ENCODE measurements around the gene IFNAR2.
"Not testable (repeated sequence)": the region's sequence is repeated elsewhere in the genome, so short reads cannot be mapped to it uniquely, and the experiment has no call there.

The IFNAR2 gene

DNA sequence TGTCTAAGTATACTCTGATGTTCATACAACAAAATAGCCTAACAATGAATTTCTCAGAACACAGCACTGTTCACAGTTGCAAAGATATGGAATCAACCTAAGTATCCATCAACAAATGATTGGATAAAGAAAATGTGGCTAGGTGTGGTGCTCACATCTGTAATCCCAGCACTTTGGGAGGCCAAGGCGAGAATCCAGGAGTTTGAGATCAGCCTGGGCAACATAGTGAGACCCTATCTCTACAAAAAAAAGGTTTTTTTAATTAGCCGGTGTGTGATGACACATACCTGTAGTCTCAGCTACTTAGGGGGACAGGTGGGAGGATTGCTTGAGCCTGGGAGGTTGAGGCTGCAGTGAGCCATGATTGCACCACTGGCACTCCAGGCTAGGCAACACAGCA lies 10.7 kb downstream of the IFNAR2 start:
- FAIRE-seq: no peak
- no peak for DNase-seq (ENCODE audit: insufficient read length, low spot score)

DNA sequence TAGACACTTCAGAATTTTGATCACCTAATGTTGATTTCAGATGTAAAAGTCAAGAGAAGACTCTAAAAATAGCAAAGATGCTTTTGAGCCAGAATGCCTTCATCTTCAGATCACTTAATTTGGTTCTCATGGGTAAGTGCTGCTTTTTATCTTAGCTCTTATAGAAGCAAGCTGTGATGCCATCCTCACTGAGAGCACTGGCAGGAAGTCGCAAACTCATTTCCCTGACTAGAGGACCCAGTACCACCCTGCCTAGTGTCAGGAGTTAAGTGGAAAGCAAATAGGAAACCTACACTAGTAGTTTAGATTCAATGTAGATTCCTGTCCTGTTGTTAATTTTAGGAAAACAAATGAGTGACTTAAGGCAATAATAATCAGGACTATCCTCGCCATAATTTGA lies 12.1 kb downstream of the IFNAR2 start:
- DNase-seq (ENCODE audit: insufficient read length, low spot score) (no peak), FAIRE-seq (no peak)

DNA sequence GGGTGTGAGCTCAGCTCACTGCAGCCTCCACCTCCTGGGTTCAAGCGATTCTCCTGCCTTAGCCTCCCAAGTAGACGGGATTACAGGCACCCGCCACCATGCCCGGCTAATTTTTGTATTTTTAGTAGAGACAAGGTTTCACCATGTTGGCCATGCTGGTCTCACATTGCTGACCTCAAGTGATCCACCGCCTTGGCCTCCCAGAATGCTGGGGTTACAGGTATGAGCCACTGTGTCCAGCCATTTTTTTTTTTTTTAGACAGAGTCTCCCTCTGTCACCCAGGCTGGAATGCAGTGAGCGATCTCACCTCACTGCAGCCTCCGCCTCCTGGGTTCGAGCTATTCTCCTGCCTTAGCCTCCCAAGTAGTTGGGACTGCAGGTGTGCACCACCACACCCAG lies 13.1 kb downstream of the IFNAR2 start:
- FAIRE-seq; DNase-seq (ENCODE audit: insufficient read length, low spot score): not testable (repeated sequence)

DNA sequence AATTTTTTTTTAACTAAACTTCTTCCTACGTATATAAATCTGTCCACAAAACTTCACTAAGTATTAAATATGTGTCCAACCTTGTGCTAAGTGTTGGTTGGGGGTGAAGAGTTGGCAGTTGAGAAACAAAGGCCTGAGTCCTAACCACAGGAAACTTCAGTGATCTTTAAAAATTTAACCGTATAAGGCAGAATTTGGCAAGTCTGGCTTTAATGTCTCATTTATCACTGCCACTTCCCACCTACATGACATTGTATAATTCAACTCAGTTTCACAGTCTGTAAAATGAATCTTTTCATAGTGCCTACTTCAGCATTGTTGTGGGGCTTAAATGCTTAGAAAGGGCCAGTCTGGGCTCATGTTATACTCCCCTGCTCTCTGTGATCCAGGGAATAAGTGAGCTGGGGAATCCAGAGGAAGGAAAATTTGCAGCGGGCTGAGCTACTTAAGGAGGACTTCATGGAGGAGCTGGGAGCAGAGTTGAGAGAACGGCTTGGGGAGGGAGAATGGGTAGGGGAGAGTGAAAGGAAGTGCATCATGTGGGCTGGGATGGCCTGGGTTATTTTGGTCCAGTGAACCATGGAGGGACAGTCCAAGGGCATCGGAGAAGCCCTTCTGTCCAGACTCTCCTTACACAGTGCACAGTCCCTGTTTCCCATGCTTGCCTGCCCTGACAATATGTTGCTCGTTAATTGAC lies 14.5 kb downstream of the IFNAR2 start:
- DNase-seq (ENCODE audit: insufficient read length, low spot score): no peak
- no peak for FAIRE-seq

DNA sequence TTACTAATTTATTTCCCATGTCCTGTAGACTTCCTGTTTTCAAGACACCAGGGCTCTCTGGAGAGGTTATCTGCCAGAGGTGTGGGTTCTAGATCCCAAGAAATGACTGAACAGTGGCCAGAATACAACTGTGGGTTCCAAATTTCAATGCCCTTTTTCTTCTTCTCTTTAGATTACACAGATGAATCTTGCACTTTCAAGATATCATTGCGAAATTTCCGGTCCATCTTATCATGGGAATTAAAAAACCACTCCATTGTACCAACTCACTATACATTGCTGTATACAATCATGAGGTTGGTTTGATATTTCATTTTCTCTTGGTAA lies 15.0 kb downstream of the IFNAR2 start:
- FAIRE-seq (no peak), DNase-seq (ENCODE audit: insufficient read length, low spot score) (no peak)

DNA sequence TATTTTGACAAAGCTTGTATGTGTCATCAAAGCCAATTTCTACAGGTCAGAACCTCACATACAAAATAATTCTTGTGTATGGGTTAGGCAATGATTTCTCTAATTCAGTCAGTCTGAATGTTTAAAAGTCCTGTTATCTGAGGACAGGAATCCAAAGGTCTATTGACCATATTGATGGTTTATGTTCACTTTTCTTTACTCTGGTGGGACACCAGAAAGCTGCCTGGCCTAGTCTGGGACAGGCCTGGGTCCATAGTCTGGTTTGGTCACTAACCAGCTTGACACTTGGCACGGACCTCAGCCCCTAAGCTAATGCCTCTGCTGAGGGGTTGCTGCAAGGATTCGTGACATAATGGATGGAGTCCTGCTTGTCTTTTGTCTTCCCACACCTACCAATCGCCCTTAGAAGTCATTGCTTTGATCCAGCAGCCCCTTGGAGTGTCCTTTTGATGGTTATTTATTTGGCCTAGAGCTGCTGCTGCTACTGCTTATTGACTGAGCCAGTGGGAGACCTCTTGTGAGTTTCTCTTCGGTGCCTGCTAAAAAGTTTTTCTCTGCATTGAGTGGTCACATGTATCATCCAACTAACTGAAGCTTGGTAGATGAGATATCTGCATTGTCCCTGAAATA lies 15.7 kb downstream of the IFNAR2 start:
- no peak for DNase-seq (ENCODE audit: insufficient read length, low spot score)
- no peak for FAIRE-seq

DNA sequence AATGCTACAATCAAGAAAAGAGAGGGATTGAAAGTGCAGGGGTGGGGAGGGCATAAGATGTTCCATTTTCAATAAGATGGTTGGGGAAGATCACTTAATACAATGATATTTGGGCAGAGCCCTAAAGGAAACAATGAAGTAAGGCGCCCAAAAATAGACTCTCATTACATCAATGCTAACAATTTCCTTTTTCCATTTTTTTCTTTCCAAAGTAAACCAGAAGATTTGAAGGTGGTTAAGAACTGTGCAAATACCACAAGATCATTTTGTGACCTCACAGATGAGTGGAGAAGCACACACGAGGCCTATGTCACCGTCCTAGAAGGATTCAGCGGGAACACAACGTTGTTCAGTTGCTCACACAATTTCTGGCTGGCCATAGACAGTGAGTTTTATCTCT lies 16.8 kb downstream of the IFNAR2 start:
- no peak for DNase-seq (ENCODE audit: insufficient read length, low spot score)
- FAIRE-seq: no peak

DNA sequence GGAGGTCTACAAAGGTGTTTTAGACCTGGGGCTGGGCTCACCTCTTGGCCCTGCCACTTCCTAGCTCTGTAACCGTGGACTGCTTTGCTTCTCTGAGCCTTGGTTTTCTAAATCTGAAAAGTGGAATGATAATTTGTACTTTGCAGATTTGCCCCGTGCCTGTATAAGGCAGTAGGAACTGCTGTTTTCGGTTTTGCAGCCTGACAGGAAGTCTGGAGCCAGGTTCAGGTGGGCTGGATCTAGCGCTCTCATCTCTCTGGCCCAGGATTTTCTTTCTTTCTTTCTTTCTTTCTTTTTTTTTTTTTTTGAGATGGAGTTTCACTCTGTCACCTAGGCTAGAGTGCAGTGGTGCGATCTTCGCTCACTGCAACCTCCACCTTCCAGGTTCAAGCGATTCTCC lies 17.2 kb downstream of the IFNAR2 start:
- no peak for DNase-seq (ENCODE audit: insufficient read length, low spot score)
- FAIRE-seq: no peak

DNA sequence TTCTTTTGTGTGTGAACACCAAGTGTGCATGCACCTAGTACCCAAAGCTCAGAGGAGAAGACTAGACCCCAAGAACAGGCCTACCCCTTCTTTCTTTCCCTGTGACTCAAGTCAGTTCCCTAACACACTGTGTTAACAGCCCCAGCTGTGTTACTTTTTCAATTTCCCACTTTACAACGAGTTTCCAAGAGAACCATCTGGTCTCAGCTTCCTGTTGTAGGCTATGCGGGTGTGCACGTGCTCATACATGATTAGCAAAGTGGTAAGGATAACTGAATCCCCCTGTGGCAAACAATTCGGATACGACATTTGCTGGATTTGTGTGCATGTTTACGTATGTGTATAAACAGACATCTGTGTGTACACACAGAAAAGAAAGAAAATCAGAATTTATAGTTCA lies 17.9 kb downstream of the IFNAR2 start:
- no peak for FAIRE-seq
- no peak for DNase-seq (ENCODE audit: insufficient read length, low spot score)

DNA sequence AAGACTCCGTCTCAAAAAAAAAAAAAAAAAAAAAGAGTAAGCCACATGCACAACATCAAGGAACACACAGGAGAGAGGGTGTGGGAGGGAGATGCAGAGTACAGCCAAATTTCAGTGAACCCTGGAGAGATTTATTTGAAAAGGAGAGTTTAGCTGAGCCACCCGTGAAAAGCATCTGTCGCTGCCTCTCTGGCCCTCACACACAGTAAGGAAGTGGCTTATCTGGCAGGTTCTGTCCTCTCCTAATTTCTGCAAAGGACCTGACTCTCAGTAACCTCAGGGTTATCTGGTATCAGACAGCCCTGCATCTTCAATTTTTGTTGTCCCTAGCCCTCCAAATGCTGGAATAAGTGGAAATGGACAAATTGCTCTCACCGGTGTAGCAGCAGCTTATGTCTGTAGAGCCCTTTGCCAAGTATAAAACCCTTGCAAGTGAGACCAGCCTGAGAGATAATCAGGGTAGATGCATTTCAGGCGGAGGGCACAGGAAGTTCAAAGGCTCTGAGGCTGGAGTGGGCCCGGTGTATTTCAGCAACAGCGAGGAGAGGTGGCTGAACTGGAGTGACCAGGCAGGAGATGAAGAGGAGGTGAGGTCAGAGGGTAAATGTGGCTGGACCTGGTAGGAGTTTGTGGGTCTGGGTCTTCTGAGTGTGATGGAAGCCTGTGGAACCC lies 19.7 kb downstream of the IFNAR2 start:
- DNase-seq (ENCODE audit: insufficient read length, low spot score) (no peak), FAIRE-seq (no peak)

DNA sequence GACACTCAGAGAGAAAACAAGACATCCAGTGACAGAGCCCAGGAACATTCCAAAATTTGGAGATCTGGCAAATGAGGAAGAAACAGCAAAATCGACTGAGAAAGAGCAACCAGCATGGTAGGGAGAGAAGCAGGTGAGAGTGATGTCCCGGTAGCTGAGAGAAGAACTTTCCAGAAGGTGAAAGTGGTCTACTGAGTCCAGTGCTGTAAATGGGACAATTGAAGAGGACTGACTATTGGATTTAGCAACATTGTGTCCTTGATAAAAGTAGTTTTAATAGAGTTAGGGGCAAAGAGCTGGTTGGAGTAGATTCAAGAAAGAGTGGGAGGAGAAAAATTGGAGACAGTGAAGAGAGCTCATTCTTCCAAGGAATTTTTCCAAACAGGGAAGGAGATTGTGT lies 21.4 kb downstream of the IFNAR2 start:
- no peak for FAIRE-seq
- no peak for DNase-seq (ENCODE audit: insufficient read length, low spot score)

DNA sequence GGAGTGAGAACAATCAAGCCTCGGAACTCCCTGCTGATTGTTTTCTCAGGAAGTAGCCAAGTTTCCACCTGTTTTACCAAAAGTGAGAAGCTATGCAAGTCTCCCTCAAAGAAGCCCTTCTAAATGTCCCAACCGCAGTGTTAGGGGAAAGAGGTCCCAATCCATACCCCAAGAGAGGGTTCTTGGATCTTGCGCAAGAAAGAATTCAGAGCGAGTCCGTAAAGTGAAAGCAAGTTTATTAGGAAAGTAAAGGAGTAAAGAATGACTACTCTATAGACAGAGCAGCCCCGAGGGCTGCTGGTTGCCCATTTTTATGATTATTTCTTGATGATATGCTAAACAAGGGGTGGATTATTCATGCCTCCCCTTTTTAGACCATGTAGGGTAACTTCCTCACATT lies 23.6 kb downstream of the IFNAR2 start:
- FAIRE-seq; DNase-seq (ENCODE audit: insufficient read length, low spot score): not testable (repeated sequence)

DNA sequence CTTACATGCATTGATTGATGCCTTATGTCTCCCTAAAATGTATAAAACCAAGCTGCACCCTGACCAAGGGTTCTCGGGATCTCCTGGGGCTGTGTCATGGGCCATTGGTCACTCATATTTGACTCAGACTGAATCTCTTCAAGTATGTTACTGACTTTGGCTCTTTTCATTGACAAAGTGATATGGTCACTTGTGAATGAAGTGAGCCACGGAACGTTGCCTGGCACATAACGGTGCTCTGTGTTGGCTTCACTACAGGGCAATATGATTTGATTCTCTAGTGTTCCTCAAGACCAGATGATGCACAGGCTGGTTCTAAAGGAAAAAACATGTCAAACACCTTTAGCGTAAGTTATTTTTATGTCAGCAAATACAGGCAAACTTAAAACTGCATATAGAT lies 25.0 kb downstream of the IFNAR2 start:
- no peak for FAIRE-seq
- DNase-seq (ENCODE audit: insufficient read length, low spot score): no peak

DNA sequence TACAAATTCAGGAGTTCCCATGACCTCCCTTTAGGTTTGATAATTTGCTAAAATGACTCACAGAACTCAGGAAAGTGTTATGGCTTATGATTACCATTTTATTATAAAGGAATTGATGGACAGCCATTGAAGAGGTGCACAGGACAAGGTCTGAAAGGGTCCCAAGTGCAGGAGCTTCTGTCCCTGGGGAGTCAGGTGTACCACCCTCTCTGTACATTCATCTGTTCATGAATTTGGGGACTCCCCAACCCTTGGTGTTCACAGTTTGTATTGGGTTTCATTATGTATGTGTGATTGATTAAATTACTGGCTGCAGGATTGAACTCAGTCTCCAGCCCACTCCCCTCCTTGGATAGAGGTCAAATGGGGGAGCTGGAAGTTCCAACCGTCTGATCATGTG lies 25.7 kb downstream of the IFNAR2 start:
- no peak for FAIRE-seq
- DNase-seq (ENCODE audit: insufficient read length, low spot score): no peak

DNA sequence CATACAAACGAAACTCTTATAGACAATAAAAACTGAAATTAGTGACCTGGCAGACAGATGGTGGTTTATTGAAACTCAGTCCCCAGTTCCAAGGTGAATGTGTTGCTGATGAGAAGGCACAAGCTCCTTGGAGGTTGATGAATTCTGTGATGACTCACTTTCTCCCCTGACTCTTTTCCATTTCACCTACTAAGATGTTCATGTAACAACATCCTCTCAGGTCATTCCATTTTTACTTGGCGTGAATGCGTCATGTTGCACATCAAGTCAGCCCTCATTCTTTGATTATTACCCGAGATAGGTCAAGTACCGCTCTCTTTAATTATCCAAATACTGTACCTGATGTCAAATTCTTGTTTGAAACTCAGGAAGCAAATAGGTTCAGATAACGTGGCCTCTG lies 26.3 kb downstream of the IFNAR2 start:
- DNase-seq (ENCODE audit: insufficient read length, low spot score) (no peak), FAIRE-seq (no peak)

DNA sequence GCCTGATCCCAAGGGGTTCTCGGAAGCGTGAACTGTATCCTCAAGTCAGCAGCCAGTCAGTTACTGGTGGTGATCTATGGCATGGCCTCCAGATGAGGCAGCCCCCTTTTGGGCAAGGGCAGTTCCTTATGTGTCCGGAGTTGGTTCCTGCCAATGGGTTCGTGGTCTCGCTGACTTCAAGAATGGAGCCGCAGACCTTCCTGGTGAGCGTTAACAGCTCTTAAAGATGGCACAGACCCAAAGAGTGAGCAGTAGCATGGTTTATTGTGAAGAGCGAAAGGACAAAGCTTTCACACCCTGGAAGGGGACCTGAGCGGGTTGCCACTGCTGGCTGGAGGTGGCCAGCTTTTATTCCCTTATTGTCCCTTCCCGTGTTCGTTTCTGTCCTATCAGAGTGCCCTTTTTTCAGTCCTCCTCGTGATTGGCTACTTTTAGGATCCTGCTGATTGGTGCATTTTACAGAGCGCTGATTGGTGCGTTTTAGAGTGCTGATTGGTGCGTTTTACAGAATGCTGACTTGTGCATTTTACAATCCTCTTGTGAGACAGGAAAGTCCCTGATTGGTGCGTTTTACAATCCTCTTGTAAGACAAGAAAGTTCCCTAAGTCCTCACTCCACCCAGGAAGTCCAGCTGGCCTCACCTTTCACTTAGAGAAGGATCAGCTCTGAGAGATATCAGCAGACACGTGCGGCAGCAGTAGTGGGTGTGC lies 27.5 kb downstream of the IFNAR2 start:
- DNase-seq (ENCODE audit: insufficient read length, low spot score) (no peak), FAIRE-seq (no peak)

DNA sequence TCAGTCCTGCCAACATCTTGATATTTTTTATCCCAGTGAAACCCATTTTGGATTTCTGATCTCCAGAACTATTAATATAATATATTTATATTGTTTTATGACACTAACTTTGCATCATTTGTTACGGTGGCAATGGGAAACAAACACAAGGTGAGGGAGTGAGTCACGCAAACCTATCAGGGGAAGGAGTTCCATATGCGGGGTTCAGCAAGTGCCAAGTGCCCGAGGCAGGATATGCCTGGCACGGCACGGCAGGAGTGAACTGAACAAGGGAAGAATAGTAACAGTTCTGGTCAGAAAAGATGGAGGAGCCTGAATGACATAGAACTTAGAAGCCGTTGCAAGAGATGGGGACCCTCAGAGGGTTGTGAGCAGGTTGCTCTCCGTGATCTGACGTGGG lies 28.7 kb downstream of the IFNAR2 start:
- no peak for FAIRE-seq

DNA sequence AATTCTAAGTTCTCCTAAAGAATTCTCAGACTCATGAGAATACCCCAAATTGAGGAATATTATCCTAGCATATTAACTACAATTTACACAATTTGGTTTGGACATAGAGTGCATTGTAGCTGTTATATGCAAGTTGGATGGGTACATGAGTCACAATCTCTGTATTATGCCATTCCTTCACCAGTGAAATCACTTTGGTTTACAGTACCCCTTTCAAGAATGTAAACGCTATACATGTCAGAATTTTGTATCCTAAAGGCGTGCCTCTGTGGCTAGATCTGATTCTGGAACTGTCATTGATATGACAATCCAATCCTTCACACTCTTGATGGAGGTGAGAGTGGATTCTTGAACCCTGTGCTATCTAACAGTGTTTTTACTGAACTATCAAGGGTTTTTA lies 29.7 kb downstream of the IFNAR2 start:
- FAIRE-seq: no peak

More for the DNA sequence above, 28.7 kb downstream of the IFNAR2 start:
- no peak for DNase-seq (ENCODE audit: insufficient read length, low spot score)

DNA sequence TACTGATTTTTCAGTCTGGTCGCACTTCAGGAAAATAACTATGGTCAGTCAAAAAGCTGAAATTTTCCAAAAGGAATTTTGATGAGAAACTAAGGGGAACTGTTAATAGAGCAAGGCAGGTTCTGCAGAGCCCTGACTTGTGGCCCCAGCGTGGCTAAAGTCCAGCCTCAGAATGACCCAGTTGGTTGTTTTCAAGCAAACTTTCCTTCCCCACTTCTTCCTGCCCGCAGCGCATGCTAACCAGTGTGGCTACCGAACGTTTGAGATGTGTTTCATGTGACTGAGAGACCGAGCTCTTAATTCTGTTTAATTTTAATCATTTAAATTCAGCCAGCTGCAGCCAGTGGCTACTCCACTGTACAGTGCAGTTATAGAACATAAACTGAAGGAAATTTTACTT lies 30.3 kb downstream of the IFNAR2 start:
- FAIRE-seq: no peak

More for the DNA sequence above, 29.7 kb downstream of the IFNAR2 start:
- DNase-seq (ENCODE audit: insufficient read length, low spot score): no peak

DNA sequence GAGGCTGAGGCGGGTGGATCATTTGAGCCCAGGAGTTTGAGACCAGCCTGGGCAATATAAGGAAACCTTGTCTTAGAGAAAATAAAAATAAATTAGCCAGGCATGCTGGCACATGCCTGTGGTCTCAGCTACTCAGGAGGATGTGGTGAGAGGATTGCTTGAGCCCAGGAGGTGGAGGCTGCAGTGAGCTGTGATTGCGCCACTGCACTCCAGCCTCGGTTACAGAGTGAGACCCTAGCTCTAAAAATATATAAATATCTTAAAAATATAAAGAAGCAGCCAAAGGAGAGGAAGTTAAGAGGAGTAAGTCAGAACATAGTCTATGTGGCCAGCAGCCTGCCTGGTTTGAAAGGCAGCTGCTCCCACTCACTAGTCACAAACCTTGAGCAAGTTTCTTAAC lies 31.9 kb downstream of the IFNAR2 start:
- FAIRE-seq: no peak
- DNase-seq (ENCODE audit: insufficient read length, low spot score): no peak

More for the DNA sequence above, 30.3 kb downstream of the IFNAR2 start:
- DNase-seq (ENCODE audit: insufficient read length, low spot score): no peak

DNA sequence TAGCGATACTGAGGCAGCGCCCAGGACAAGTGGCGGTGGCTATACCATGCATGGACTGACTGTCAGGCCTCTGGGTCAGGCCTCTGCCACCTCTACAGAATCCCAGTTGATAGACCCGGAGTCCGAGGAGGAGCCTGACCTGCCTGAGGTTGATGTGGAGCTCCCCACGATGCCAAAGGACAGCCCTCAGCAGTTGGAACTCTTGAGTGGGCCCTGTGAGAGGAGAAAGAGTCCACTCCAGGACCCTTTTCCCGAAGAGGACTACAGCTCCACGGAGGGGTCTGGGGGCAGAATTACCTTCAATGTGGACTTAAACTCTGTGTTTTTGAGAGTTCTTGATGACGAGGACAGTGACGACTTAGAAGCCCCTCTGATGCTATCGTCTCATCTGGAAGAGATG lies 33.2 kb downstream of the IFNAR2 start:
- DNase-seq (ENCODE audit: insufficient read length, low spot score) (no peak), FAIRE-seq (no peak)

DNA sequence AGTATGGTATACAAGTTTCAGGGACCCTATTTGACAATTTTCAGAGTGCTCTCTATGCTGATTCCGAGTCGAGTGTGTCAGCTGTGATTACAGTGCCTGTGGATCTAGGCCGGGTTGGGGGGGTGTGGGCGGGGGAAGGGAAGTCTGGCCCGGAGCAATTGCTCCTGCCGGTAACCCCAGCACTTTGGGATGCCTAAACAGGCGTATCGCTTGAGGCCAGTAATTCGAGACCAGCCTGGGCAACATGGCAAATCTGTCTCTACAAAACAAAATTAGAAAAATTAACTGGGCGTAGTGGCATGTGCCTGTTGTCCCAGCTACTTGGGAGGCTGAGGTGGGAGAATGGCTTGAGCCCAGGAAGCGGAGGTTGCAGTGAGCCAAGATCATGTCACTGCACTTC lies 34.8 kb downstream of the IFNAR2 start:
- DNase-seq (ENCODE audit: insufficient read length, low spot score) (no peak), FAIRE-seq (no peak)
